OCI-LY7 (cell line): ENCODE results near the gene DUSP15. TPM values are rescaled to one million over a fixed set of nuclear protein-coding genes. Genes with fewer than 3 reads are reported as not detected.

ENCODE experiments used
- BruUV-seq: library from RNA; stranded (reverse); fragments of 400-500 nt; replicated peaks from 2 replicates; lab custom pipeline; 2021; lab: Mats Ljungman, UMichigan
- CTCF ChIA-PET: fragments of 300-600 bp; sonication (Branson Sonifier 250); formaldehyde crosslinking; loops from one replicate; lab custom pipeline; 2022; ENCODE audit warnings: antibody characterized with exemption; ENCODE audit not compliant: unreplicated experiment; lab: Charles Lee
- POLR2A ChIA-PET: fragments of 300-600 bp; sonication (Branson Sonifier 250); formaldehyde crosslinking; loops from one replicate; lab custom pipeline; 2022; ENCODE audit warnings: antibody characterized with exemption; lab: Charles Lee
- DNase-seq: peaks from one replicate; pipeline ENCODE4 v3.0.0-alpha.2; 2015; ENCODE audit warnings: low spot score
- H2AFZ ChIP-seq: fragments of 200-600 bp; sonication (generic), shearing (Covaris generic); 2 replicates; pipeline ENCODE4 v1.6.1; 2014; ENCODE audit warnings: mild to moderate bottlenecking, antibody characterized with exemption, low read length, moderate library complexity
- H3K27ac ChIP-seq: fragments of 200-600 bp; sonication (generic); 2 replicates; pipeline ENCODE4 v1.5.1; 2014; ENCODE audit warnings: mixed run types, low read depth, mild to moderate bottlenecking, moderate library complexity, low read length, inconsistent platforms; ENCODE audit not compliant: poor library complexity, severe bottlenecking
- H3K36me3 ChIP-seq: fragments of 200-600 bp; sonication (generic); 2 replicates; pipeline ENCODE4 v1.6.1; 2014; ENCODE audit warnings: mild to moderate bottlenecking, antibody characterized with exemption, low read length, moderate library complexity, mixed read lengths; ENCODE audit not compliant: insufficient read depth
- H3K4me1 ChIP-seq: fragments of 200-600 bp; sonication (generic); 2 replicates; pipeline ENCODE4 v1.5.1; 2014; ENCODE audit warnings: mild to moderate bottlenecking, low read length; ENCODE audit not compliant: insufficient read depth, poor library complexity, severe bottlenecking
- H3K4me2 ChIP-seq: fragments of 200-600 bp; sonication (generic); 2 replicates; pipeline ENCODE4 v1.6.1; 2014; ENCODE audit warnings: mild to moderate bottlenecking, low read length
- H3K4me3 ChIP-seq: fragments of 200-600 bp; sonication (generic); 2 replicates; pipeline ENCODE4 v1.5.1; 2014; ENCODE audit warnings: mild to moderate bottlenecking, low read depth, low read length; ENCODE audit not compliant: poor library complexity, severe bottlenecking
- H3K79me2 ChIP-seq: fragments of 200-600 bp; sonication (generic); 2 replicates; pipeline ENCODE4 v1.6.1; 2016; ENCODE audit warnings: low read depth, mild to moderate bottlenecking, low read length, moderate library complexity, mixed read lengths; ENCODE audit not compliant: insufficient read depth
- H3K9me2 ChIP-seq: fragments of 200-600 bp; sonication (generic); 2 replicates; pipeline ENCODE4 v1.6.1; 2016; ENCODE audit warnings: mild to moderate bottlenecking, low read length, mixed read lengths; ENCODE audit not compliant: insufficient read depth
- H3K9me3 ChIP-seq: fragments of 200-600 bp; sonication (generic); 2 replicates; pipeline ENCODE4 v1.6.1; 2014; ENCODE audit warnings: mild to moderate bottlenecking, mixed run types, low read length, mixed read lengths
- H4K20me1 ChIP-seq: fragments of 200-600 bp; sonication (generic); 2 replicates; pipeline ENCODE4 v1.6.1; 2014; ENCODE audit warnings: mild to moderate bottlenecking, antibody characterized with exemption, low read length, moderate library complexity, mixed read lengths; ENCODE audit not compliant: insufficient read depth
- CTCF ChIP-seq: fragments of 200-600 bp; sonication (generic); conservative IDR thresholded peaks from 2 replicates; pipeline ENCODE4 v1.5.1; 2014; ENCODE audit warnings: mild to moderate bottlenecking, antibody characterized with exemption, low read length, moderate library complexity, mixed read lengths
- EZH2phosphoT487 ChIP-seq: fragments of 200-600 bp; sonication (generic); IDR thresholded peaks from 2 replicates; pipeline ENCODE4 v1.6.1; 2018; ENCODE audit warnings: low read depth, borderline replicate concordance, mild to moderate bottlenecking, mixed run types, antibody characterized with exemption, low read length, moderate library complexity, mixed read lengths
- intact Hi-C: fragments of 100-400 bp; cut with micrococcal nuclease; formaldehyde crosslinking; loops from one replicate; pipeline ENCODE4 v1.10.0; 2022; ENCODE audit not compliant: unreplicated experiment
- total RNA-seq, 2 experiments: library from RNA; depleted of rRNA in 1 of 2; stranded (reverse); fragments of >200 nt in 1 of 2; shearing (Covaris generic) in 1 of 2; gene quantifications; 2 replicates each; pipeline ENCODE4 v1.2.3, GENCODE V29; 2014 to 2022

DUSP15 gene
- total RNA-seq, 2 experiments from 2014 or later, result 0.19 to 0.61 TPM

DNA sequence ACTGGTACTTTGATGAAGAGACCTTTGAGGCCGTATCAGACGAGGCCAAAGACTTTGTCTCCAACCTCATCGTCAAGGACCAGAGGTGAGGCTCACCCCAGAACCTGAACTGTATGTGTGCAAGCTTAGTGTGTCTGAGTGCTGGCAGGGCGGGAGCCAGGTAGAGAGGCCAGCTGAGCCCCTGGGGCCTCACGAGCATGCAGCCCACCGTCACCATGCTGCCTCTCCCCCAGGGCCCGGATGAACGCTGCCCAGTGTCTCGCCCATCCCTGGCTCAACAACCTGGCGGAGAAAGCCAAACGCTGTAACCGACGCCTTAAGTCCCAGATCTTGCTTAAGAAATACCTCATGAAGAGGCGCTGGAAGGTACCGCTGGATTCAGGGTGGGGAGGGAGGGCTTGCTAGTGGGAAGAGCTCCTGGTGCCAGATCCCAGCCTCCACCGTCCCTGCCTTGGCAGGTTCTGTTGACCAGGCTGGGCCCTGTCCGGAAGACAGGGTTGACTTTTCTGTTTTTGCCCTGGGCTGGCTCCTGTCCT is 38.5 kb downstream of the DUSP15 start:
- Histone ChIP-seq H3K4me3 (no peak overlapping the region), H3K36me3 (no peaks in the 10 kb centered on the region), H3K27ac (no peak overlapping the region), H3K9me2 (no peaks in the 10 kb centered on the region), H3K9me3 (no peaks in the 10 kb centered on the region), H4K20me1 (no peaks in the 10 kb centered on the region), H3K4me2 (no peak overlapping the region), H2AFZ (no peak overlapping the region), H3K4me1 (peaks cover 8% of the 10 kb centered on the region), H3K79me2 (no peaks in the 10 kb centered on the region)
- ChIA-PET POLR2A (no interaction called here), CTCF (no interaction called here)
- no peak for DNase-seq
- BruUV-seq, result no TSS peak
- no peak for TF ChIP-seq CTCF
- no peak for TF ChIP-seq EZH2phosphoT487
- intact Hi-C loops, result no loop called here

- POLR2A ChIA-PET, result interaction anchor here (0.6 kb wide), 1 partner anchor 236 kb away, joined by 11 read pairs; no protein-coding TSS in a partner anchor
- Histone ChIP-seq H3K79me2 (no peaks in the 10 kb centered on the region), H2AFZ (no peak overlapping the region), H4K20me1 (no peaks in the 10 kb centered on the region), H3K9me3 (no peaks in the 10 kb centered on the region), H3K4me2 (no peak overlapping the region), H3K36me3 (no peaks in the 10 kb centered on the region), H3K4me3 (no peak overlapping the region), H3K9me2 (no peaks in the 10 kb centered on the region), H3K4me1 (peaks cover 8% of the 10 kb centered on the region), H3K27ac (no peak overlapping the region)
- TF ChIP-seq CTCF (no peak), EZH2phosphoT487 (no peak)
- CTCF ChIA-PET, result interaction anchor here (0.9 kb wide), 1 partner anchor 22 kb away, joined by 17 read pairs; no protein-coding TSS in a partner anchor
- BruUV-seq, result no TSS peak
- intact Hi-C loops, result no loop called here
- DNase-seq, result no peak
Observed at GRCh38 chr20:31831211-31831610, 39.1 kb downstream of the DUSP15 start.

DNA sequence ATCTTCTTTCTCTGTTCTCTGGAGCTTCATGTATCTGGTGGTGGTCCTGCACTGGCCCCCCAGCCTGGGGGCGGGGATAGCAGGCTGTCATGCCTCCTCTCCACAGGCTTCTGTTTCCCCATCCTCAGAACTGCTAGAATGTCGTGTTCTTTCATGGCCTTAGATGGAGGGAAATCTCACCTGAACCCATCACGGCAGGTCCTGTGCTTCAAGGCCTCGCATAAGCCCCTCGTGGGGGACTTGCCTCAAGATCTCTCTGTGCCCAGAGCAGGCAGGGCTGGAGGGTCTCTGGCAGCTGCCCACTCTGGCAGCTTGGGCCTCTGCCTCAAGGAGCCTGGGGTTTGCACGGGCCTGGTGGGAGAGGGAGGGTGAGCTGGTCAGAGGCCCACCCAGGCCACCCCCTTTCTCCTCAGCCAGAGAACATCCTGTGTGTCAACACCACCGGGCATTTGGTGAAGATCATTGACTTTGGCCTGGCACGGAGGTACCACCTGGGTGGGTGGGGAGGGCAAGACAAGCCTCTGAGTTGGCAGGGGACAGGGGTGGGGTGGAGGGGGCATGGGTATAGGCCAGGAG is 39.8 kb downstream of the DUSP15 start:
- H3K79me2 ChIP-seq, result no peaks in the 10 kb centered on the region
- H3K4me1 ChIP-seq, result peaks cover 8% of the 10 kb centered on the region
- no peak overlapping the region for H3K27ac ChIP-seq
- no peaks in the 10 kb centered on the region for H3K36me3 ChIP-seq
- H2AFZ ChIP-seq, result no peak overlapping the region
- intact Hi-C loops, result no loop called here
- no peak for DNase-seq
- H4K20me1 ChIP-seq, result no peaks in the 10 kb centered on the region
- POLR2A ChIA-PET, result interaction anchor here (0.6 kb wide), 1 partner anchor 237 kb away, joined by 11 read pairs; no protein-coding TSS in a partner anchor
- H3K9me3 ChIP-seq, result no peaks in the 10 kb centered on the region
- no peak overlapping the region for H3K4me3 ChIP-seq
- no peak for TF ChIP-seq CTCF
- TF ChIP-seq EZH2phosphoT487, result no peak
- no TSS peak for BruUV-seq
- H3K9me2 ChIP-seq, result no peaks in the 10 kb centered on the region
- CTCF ChIA-PET, result interaction anchor here (0.7 to 0.9 kb wide), 2 partner anchors 23 to 319 kb away, joined by 3 to 17 read pairs; no protein-coding TSS in a partner anchor
- no peak overlapping the region for H3K4me2 ChIP-seq
